Brain pericyte (primary cell): ENCODE measurements around the gene RNF212.

ENCODE experiments used
- DNase-seq: peaks from one replicate; pipeline ENCODE4 v3.0.0-alpha.2; 2012; ENCODE audit warnings: low read depth, low spot score

Gene RNF212

DNA sequence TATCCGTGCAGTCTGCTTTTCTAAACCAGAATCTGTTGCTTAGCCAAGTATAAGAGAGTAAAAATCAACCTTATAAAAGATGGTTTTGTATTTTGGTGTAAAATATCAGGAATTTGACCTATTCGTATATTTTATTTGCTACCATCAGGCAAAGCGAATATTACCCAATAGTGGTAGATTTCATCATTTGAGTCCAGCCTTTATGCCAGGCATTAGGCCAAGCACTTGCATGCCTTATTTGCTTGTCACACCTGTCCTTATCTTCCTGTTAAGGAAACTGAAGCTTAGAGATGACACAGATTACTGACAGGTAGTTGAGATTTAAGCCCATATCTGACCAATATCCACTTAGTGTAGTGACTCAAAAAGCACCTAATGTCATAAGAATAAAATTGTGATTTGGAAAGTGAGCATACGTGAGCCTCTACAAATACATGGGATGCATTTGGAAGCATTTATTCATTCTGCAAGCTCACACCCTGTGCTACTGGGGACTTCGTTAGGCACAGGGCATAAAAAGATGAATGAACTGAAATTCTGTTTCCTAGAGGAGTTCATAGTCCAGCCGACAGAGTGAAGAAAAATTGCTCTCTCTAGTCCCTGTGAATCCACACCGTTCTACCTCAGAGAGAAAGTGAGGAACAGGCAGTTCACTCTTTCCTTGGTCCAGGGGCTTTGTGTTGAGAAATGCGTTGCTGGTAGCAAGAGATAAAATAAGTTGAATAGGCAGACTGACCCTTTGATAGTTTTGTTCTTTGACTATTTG is 2.3 kb upstream of the RNF212 start:
- no peak for DNase-seq

DNA sequence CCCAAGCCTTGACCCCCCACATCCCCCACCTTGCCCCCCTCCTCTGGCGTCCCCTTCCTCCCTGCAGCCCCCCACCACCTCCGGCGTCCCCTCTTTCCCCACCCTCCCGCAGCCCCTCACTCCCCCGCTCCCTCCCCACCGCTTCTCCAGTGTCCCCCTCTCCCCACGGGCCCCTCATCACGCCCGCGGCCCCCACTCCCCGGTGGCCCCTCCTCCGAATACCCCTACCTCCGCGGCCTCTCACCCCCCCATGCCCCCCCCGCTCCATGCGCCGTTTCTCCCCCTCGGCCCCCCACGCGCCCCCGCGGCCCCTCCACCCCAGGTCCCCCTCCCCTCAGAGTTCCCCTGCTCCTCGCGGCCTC is 562 bp downstream of the RNF212 start:
- no peak for DNase-seq

DNA sequence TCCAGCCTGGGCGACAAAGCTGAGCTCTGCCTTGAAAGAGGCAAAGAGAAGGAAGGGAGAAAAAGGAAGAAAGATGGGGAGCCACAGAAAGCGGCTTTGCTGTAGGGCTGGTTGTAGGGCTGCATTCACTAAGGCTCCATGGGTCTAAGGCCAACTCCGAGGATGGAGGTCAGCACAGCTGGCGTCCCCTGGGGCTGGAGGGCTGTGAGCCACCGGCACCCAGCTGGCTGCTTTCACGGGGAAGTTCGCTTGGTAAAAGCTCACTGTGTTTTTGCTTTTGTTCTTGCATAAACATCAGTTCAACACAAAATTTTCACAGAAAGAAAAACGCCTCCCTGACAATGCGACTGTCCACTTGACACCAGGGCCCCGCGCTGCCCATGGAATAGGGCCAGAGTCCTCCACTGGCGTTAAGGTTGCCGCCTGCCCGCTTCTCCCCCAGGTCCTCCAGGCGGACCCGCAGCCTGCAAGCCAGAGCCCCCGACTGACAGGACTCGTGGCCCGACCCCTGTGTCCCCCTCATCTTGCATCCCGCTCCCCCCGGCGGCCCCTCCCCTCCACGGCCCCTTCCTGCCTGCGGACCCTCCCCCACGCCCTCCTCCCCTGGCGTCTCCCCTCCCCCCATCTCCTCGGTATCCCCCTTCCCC is 1.1 kb downstream of the RNF212 start:
- DNase-seq, result no peak

DNA sequence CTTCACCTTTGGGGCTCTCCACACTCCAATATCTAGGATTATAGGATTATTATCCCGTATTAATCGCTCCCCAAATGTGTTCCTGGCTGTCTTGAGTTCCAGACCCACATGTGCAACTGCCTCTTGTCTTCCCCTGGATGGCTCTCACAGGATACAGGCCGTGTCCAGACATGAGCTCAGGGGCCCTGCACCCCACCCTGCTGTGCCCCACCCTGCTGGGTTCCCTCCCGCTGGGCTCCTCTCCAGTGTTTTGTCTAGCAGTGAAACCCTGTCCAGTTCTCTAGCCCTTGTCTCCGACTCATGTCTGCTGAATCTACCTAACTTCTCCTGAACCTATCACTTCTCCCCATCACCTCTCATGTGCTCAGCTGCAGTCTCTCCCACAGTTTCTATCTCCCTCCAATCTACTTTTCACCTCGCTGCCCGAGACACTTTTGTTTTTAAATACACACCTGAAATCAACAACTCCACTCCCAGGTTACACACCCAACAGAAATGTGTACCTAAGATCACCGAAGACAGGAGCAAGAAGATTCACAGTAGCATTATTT is 2.0 kb downstream of the RNF212 start:
- DNase-seq, result no peak

DNA sequence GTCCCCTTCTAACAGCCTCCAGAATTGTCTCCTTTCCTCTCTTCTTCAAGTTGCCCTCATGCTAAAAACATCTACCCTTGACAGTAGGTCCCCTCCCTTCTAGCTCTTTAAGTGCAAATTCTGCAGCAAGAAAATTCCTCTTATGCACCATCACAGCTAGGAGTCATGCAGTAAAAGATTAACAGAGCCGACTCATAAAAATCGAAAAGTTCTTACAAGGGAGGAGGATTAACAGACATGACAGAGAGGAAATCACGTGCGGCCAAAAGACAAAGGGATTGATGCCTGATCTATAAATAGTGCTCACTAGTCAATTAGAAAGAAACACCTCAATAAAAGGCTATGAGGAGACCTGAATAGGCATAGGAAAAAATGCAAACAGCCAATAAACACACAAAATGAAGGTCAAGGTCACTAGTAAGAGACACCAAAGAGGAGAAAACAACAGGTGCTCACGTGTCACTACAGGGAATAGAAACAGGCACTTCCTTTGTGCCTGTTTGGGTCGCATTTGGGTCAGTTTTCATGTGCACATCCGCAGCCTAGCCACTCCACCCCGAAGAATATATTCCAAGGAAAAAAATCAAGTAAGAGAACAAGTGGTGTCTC is 3.4 kb downstream of the RNF212 start:
- no peak for DNase-seq

DNA sequence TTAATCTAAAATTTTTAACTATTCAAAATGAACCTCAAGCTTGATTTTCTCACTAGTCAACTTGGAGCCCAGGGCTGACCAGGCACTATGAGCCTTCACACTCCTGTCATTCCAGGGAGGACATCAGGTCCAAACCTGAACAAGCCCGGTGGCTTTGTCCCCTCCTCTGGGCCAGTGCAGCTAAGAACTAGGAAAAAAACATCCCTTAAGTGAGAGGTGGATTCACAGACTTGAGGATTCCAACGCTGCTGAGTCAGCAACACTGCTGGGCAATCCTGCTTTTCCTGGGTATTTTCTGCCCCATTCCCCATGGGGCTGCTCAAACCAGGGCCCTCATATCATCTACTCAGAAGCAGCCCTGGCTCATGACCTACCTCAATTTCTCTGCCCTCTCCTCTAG is 4.0 kb downstream of the RNF212 start:
- DNase-seq, result no peak

DNA sequence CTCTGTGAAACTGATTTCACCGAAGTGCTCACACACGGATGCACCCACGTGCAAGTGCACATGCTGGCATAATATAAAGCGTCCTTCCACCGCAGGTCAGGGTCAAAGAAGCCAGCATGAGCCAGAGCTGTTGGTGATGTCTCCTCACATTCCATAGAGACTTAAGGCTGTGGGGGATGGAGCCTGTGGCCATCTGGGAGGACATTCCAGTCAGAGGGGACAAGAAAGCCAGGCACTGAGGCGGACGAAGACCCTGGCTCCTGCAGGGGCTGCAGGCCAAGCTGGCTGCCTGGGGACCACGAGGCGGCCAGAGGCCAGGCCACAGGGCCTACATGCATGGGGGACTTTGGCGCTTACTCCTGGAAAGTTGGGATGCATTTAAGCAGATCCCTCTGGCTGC is 7.7 kb downstream of the RNF212 start:
- DNase-seq, result no peak

DNA sequence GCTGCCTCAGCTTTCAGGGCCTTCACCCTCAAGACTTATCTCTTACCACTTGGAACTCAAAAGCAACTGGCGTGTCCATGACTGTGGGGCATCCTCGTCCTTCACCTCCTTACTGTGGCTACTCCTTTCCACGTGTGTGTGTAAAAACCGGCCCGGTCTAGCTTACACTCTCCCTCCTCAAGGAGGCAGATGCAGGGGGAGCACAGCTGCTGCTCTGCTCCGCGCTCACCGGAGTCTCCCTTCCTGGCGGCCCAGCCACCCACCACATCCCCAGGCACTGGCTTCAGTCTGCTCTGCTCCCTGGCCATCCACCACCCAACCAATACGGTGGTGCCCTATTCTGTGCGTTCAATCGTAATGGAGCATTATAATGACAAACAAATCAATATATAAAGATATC is 8.3 kb downstream of the RNF212 start:
- no peak for DNase-seq

DNA sequence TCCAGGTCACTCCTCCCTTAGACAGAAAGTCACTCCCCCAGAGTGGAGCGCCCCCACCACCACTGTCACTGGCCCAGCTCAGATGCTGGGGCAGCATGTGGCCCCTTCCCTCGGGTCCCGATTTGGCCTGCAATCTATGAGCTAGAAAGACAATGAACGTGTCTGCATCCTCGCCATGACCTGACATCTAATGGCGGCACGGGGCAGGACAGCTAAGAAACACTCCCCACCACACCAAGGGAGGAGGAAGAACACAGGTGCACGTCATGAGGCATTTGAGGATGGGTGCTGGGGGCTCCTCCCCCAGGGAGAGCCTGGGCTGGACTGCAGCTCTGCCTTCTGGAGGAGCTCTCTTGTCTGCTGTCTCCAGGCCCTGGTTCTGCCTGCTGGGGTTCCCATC is 8.7 kb downstream of the RNF212 start:
- no peak for DNase-seq

DNA sequence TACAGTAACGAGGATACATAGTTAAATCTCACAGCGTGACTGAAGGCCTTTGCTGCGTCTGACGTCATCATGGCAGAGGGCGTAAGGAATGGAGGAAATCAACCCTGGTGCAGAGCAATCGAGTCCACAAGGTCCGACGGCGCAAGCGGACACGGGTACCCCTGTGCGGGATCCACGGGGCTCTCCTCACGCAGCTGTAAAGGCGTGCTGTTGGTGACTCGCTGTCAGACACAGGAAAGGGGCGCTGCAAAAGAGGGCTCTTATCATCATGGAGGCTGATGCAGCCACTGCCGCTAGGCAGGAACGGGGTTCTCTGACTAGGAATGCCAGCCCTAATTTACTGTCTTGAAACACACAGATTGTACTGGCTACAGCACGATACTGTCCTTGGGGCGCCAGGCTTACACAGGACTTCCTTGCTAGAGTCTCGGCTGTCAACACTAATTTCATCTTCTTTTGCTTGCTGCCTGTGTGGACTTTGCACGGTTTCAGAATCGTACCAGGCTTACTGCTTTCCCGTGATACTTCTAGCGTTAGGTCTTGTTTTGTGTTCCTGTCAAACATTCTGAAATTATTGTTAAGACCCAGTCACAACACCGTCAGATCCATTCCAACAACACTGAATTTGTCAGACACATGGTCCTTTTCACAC is 13.6 kb downstream of the RNF212 start:
- no peak for DNase-seq

DNA sequence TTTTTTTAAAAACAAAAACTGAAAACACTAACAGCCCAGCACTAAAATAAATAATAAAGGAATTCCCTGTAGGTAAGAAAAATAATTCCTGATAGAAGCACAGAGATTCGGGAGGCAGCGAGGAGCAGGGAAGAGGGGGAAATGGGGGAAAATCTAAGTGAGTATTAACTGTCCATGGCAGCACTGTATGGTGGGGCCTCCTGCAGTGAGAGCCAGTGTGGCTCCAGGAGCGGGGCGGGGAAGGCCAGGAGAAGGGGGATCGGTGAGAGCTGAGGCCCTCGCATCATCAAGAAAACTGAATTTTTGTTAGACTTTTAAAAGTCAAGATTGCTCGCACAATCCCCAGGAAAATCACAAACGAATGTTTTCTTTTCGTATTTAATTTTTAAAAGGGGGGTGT is 14.1 kb downstream of the RNF212 start:
- DNase-seq, result no peak

DNA sequence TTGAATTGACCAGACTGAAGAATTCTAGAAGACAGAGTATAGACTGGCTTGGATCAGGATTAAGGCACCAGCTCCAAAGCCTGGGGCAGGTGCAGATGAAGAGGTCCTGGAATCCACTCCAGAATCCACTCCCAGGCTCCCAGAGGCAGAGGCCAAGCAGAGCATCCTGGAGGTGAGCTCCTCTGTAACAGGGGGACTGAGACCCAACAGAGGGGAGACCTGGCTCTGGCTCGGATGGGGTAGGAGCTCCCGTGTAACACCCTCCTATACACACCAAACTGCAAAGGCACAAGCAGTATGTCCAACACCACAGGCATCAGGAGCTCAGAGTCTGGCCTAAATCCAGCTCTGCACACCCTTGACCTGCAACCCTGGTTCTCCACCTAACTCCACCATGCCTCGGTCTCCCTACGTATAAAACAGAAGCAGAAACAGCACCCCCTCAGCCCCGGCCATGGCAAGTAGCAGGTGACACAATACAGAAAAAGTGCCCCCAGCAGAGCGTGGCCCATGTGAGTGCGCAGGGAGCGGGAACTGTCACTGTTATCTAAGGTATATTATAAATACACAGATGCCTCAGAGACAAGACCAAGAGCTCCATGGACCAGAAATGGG is 14.9 kb downstream of the RNF212 start:
- DNase-seq, result no peak

DNA sequence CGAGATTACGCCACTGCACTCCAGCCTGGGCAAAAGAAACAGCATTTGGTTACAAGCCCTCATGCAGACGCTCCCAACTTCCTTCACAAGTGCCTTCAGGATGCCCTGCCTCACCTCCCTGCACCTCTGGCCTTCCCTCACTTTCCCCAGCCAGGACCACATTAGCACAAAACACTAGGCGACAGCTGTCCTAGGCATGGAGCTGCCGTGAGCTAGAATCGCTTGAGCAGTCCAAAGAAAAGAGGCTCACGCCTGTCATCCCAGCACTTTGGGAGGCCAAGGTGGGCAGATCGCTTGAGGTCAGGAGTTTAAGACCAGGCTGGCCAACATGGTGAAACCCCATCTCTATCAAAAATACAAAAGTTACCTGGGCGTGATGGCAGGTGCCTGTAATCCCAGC is 15.8 kb downstream of the RNF212 start:
- no peak for DNase-seq

DNA sequence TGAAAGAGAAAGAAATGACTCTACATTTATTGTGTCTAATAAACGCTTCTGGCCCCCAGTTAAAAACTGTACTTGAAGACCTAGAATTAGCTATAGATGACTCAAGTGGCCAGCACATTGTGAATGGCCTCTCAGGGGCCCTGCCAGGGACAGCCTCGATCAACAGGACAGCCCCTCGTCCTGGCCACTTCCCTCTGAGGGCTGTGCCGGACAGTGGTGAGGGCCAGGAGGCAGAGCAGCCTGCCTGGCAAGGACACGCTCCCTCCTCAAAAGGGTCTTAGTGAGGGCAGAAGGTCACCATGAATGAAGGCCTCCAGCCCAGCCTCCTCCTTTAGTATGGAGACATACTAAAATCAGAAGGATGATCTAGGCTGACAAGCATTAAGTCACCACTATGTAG is 16.5 kb downstream of the RNF212 start:
- no peak for DNase-seq

DNA sequence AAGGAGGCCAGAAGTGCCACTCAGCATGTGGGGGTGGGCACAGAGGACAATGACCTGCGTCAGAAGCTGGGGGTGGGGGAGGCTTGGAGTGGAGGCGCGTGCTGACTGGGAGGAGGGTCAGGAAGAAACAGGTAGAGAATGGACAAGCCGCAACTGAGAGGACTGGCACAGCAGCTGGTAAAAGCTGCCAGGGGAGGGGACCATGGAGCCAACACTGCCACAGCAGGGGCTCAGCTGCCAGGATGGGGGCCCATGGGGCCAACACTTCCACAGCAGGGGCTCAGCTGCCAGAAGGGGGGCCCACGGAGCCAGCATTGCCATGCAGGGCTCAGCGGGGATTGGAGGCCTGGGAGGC is 19.1 kb downstream of the RNF212 start:
- DNase-seq, result no peak

DNA sequence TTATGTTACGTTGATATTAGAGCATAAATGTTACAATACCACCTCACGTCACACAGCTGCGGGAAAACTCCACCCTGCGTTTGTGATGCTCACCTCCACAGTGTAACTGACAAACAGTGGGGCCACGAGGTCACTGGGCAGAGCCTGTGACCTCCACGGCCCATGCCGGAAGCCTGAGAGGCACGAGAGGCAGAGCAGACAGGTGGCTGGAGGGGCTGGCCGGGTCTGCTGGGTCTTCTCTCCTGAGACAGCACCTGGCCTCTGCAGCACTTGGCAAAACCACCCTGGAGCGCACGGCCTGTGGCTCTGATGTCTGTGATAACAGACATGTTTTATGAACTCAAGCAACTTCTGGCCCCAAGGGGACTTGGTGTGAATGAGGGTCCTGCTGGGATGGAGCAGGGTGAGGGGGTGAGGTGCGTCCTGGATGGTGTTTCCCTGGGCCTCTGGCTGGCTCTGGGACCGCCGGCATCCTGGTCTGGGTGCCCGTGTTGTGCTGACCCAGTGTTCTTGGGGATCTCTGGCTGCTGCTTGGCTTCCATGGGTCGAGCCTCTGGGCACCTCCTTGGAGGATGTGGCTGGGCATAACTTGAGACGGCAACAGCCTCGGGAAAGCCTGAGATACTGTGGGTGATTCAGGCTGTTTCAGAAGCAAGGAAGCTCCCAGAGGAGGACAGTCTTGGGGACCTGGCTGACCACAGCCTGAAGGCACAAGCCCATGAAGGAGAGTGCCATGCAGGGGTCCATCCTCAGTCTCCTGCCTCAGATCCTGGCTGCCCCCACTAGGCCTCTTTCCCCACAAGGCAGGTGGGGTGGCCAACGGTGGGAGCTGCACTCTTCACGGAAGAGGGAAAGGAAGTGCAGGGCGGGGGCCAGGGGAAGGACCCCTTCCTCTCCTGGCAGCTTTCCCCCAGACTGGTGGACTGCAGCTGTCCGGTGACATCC is 19.7 kb downstream of the RNF212 start:
- no peak for DNase-seq

DNA sequence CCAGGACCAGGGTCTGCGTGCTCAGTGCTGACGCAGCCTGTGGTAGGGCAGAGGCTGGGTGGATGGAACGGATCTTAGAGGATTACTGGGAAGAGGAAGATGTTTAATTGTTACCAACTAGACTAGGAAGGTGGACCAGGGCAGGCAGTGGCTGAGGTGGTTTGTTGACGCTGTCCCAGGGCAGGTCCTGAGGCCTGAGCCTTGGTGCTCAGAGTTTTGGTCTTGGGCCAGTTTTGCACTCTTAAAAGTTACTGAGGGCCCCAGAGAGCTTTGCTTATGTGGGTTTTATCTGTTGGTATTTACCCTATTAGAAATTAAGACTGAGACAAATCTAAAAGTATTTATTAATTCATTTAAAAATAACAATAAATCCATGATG is 20.4 kb downstream of the RNF212 start:
- no peak for DNase-seq

DNA sequence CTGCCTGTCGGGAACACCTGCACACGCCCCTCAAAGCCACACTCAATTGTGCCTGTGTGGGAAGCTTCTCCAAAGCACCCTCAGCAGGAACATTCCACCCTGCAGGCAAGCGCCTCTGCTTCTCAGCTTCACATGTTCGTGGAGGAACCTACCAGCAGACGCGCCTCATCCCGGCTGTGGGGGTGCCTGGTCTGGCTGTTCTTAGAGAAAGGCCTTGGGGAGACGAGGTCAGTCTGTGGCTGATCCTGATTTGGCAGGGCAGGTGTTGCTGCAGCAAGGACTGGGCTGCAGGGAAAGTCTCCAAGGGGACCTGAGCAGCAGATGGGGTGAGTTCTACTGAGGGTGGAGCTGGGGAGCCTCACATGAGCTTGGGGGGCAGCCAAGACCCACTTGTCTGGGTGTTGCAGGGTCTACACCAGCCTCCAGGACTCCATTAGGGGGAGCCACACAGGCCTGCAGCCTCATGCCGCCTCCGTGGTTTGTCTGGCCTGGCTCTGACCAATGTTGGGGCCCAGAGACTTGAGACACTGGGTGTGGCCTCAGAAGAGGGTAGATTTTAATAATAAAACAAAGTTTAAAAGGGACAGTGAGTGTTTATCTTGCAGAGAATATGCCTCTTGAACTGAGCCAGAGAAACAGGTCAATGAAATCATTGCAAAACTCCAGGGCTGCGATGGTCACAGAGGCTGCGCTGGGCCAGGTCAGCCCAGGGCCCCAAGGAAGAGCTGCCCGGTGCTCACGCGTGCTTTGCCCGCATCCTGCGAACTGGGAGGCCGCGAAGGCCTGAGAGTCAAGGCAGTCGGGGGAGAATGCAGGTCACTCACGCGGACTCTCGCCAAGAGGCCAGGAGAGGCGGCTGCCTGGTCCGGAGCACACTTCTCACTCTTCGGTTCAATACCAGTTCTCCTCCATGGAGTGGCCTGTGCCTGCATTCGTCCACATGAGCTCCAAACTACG is 21.1 kb downstream of the RNF212 start:
- no peak for DNase-seq

DNA sequence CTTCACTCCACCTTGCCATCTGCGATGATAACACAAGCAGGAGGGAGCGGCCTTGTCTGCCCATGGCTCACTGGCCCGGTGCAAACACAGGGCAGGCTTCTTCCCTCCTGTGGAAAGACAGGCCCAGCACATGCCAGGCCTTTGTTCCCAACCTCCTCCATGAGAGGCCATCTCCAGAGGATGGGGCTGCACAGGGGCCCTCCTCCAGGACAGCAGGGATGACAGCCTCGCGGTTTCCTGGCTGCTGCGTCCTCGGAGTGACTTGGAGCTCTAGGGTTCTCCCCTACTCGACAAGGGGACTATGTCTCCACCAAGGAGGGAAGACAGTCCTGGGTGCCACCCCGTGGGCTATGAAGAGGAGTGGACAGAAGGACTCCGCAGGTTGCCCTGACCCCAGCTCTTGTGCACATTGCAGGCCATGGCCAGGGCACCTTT is 21.8 kb downstream of the RNF212 start:
- DNase-seq, result no peak
